HEK293 (cell line): ENCODE measurements around the gene CYB561D2.

ENCODE experiments used
- GLI2 ChIP-seq: fragments of 450-650 bp; formaldehyde crosslinking; IDR thresholded peaks from 2 replicates; pipeline ENCODE4; 2017; ENCODE audit warnings: missing biosample characterization, missing genetic modification characterization, low read depth, borderline replicate concordance
- IKZF3 ChIP-seq: fragments of 450-650 bp; IDR thresholded peaks from 2 replicates; pipeline ENCODE4 v1.5.0; 2018; ENCODE audit warnings: missing biosample characterization, mild to moderate bottlenecking, missing genetic modification characterization, moderate library complexity
- KLF8 ChIP-seq: fragments of 450-650 bp; formaldehyde crosslinking; IDR thresholded peaks from 2 replicates; pipeline ENCODE4 v1.5.1; 2016; ENCODE audit warnings: missing biosample characterization, missing genetic modification characterization
- MYNN ChIP-seq: fragments of 450-650 bp; formaldehyde crosslinking; IDR thresholded peaks from 2 replicates; pipeline ENCODE4 v1.5.1; 2016; ENCODE audit warnings: missing biosample characterization, missing genetic modification characterization, borderline replicate concordance
- PRDM1 ChIP-seq: fragments of 450-650 bp; formaldehyde crosslinking; IDR thresholded peaks from 2 replicates; pipeline ENCODE4; 2016; ENCODE audit warnings: missing biosample characterization, missing genetic modification characterization
- PRDM6 ChIP-seq: fragments of 450-650 bp; formaldehyde crosslinking; IDR thresholded peaks from 2 replicates; pipeline ENCODE4 v1.5.1; 2017; ENCODE audit warnings: missing biosample characterization, missing genetic modification characterization
- SALL2 ChIP-seq: fragments of 450-650 bp; formaldehyde crosslinking; IDR thresholded peaks from 2 replicates; pipeline ENCODE4 v1.5.0; 2017; ENCODE audit warnings: missing biosample characterization, mild to moderate bottlenecking, missing genetic modification characterization, borderline replicate concordance
- SCRT1 ChIP-seq: fragments of 450-650 bp; formaldehyde crosslinking; IDR thresholded peaks from 2 replicates; pipeline ENCODE4 v1.5.1; 2016; ENCODE audit warnings: missing biosample characterization, missing genetic modification characterization, borderline replicate concordance
- ZBTB7A ChIP-seq: fragments of 450-650 bp; formaldehyde crosslinking; IDR thresholded peaks from 2 replicates; pipeline ENCODE4 v1.5.1; 2016; ENCODE audit warnings: low read depth, missing biosample characterization, missing genetic modification characterization
- ZNF114 ChIP-seq: fragments of 450-650 bp; formaldehyde crosslinking; IDR thresholded peaks from 2 replicates; pipeline ENCODE4 v1.5.0; 2017; ENCODE audit warnings: missing biosample characterization, missing genetic modification characterization
- ZNF138 ChIP-seq: fragments of 450-650 bp; formaldehyde crosslinking; IDR thresholded peaks from 2 replicates; pipeline ENCODE4 v1.5.1; 2016; ENCODE audit warnings: missing biosample characterization, missing genetic modification characterization, borderline replicate concordance
- ZNF174 ChIP-seq: fragments of 450-650 bp; formaldehyde crosslinking; IDR thresholded peaks from 2 replicates; pipeline ENCODE4 v1.5.0; 2017; ENCODE audit warnings: missing biosample characterization, mild to moderate bottlenecking, missing genetic modification characterization
- ZNF175 ChIP-seq: fragments of 450-650 bp; formaldehyde crosslinking; IDR thresholded peaks from 2 replicates; pipeline ENCODE4 v1.5.1; 2016; ENCODE audit warnings: missing biosample characterization, missing genetic modification characterization
- ZNF19 ChIP-seq: fragments of 450-650 bp; formaldehyde crosslinking; IDR thresholded peaks from 2 replicates; pipeline ENCODE4; 2016; ENCODE audit warnings: missing biosample characterization, missing genetic modification characterization, low read depth
- ZNF223 ChIP-seq: fragments of 450-650 bp; formaldehyde crosslinking; IDR thresholded peaks from 2 replicates; pipeline ENCODE4 v1.5.1; 2016; ENCODE audit warnings: missing biosample characterization, missing genetic modification characterization
- ZNF24 ChIP-seq: fragments of 450-650 bp; formaldehyde crosslinking; IDR thresholded peaks from 2 replicates; pipeline ENCODE4 v1.5.1; 2016; ENCODE audit warnings: missing biosample characterization, missing genetic modification characterization
- ZNF248 ChIP-seq: fragments of 450-650 bp; formaldehyde crosslinking; IDR thresholded peaks from 2 replicates; pipeline ENCODE4 v1.5.1; 2017; ENCODE audit warnings: missing biosample characterization, missing genetic modification characterization
- ZNF26 ChIP-seq: fragments of 450-650 bp; formaldehyde crosslinking; IDR thresholded peaks from 2 replicates; pipeline ENCODE4 v1.5.1; 2016; ENCODE audit warnings: missing biosample characterization, missing genetic modification characterization
- ZNF302 ChIP-seq: fragments of 450-650 bp; formaldehyde crosslinking; IDR thresholded peaks from 2 replicates; pipeline ENCODE4 v1.5.1; 2016; ENCODE audit warnings: missing biosample characterization, missing genetic modification characterization, low read depth
- ZNF341 ChIP-seq: fragments of 450-650 bp; formaldehyde crosslinking; IDR thresholded peaks from 2 replicates; pipeline ENCODE4; 2016; ENCODE audit warnings: low read depth, missing biosample characterization, missing genetic modification characterization
- ZNF354C ChIP-seq: fragments of 450-650 bp; formaldehyde crosslinking; IDR thresholded peaks from 2 replicates; pipeline ENCODE4 v1.5.1; 2016; ENCODE audit warnings: missing biosample characterization, missing genetic modification characterization, low read depth, borderline replicate concordance
- ZNF404 ChIP-seq: fragments of 450-650 bp; formaldehyde crosslinking; IDR thresholded peaks from 2 replicates; pipeline ENCODE4 v1.5.1; 2017; ENCODE audit warnings: missing biosample characterization, missing genetic modification characterization
- ZNF513 ChIP-seq: fragments of 450-650 bp; IDR thresholded peaks from 2 replicates; pipeline ENCODE4 v1.5.1; 2018; ENCODE audit warnings: missing biosample characterization, missing genetic modification characterization
- ZNF529 ChIP-seq: fragments of 450-650 bp; formaldehyde crosslinking; IDR thresholded peaks from 2 replicates; pipeline ENCODE4 v1.5.1; 2017; ENCODE audit warnings: missing genetic modification characterization, missing biosample characterization; ENCODE audit not compliant: insufficient replicate concordance
- ZNF530 ChIP-seq: fragments of 450-650 bp; formaldehyde crosslinking; IDR thresholded peaks from 2 replicates; pipeline ENCODE4 v1.5.1; 2016; ENCODE audit warnings: low read depth, missing biosample characterization, missing genetic modification characterization
- ZNF544 ChIP-seq: fragments of 450-650 bp; formaldehyde crosslinking; IDR thresholded peaks from 2 replicates; pipeline ENCODE4 v1.5.0; 2017; ENCODE audit warnings: missing biosample characterization, missing genetic modification characterization
- ZNF555 ChIP-seq: fragments of 450-650 bp; formaldehyde crosslinking; conservative IDR thresholded peaks from 2 replicates; pipeline ENCODE4 v1.5.1; 2017; ENCODE audit warnings: missing biosample characterization, mild to moderate bottlenecking, missing genetic modification characterization, inconsistent platforms
- ZNF560 ChIP-seq: fragments of 450-650 bp; formaldehyde crosslinking; IDR thresholded peaks from 2 replicates; pipeline ENCODE4 v1.5.1; 2017; ENCODE audit warnings: missing biosample characterization, missing genetic modification characterization, borderline replicate concordance
- ZNF571 ChIP-seq: fragments of 450-650 bp; formaldehyde crosslinking; IDR thresholded peaks from 2 replicates; pipeline ENCODE4 v1.5.0; 2017; ENCODE audit warnings: missing biosample characterization, missing genetic modification characterization
- ZNF580 ChIP-seq: fragments of 450-650 bp; formaldehyde crosslinking; IDR thresholded peaks from 2 replicates; pipeline ENCODE4 v1.5.1; 2016; ENCODE audit warnings: missing biosample characterization, missing genetic modification characterization
- ZNF623 ChIP-seq: fragments of 450-650 bp; formaldehyde crosslinking; IDR thresholded peaks from 2 replicates; pipeline ENCODE4 v1.5.1; 2016; ENCODE audit warnings: missing biosample characterization, missing genetic modification characterization
- ZNF660 ChIP-seq: fragments of 450-650 bp; IDR thresholded peaks from 2 replicates; pipeline ENCODE4 v1.5.1; 2018; ENCODE audit warnings: missing biosample characterization, mild to moderate bottlenecking, missing genetic modification characterization
- ZNF704 ChIP-seq: fragments of 450-650 bp; formaldehyde crosslinking; IDR thresholded peaks from 2 replicates; pipeline ENCODE4 v1.5.1; 2016; ENCODE audit warnings: missing biosample characterization, missing genetic modification characterization
- ZNF747 ChIP-seq: fragments of 450-650 bp; formaldehyde crosslinking; IDR thresholded peaks from 2 replicates; pipeline ENCODE4 v1.5.1; 2016; ENCODE audit warnings: missing biosample characterization, missing genetic modification characterization
- ZNF792 ChIP-seq: fragments of 450-650 bp; formaldehyde crosslinking; IDR thresholded peaks from 2 replicates; pipeline ENCODE4 v1.5.1; 2016; ENCODE audit warnings: missing biosample characterization, missing genetic modification characterization
- ZSCAN23 ChIP-seq: fragments of 450-650 bp; formaldehyde crosslinking; IDR thresholded peaks from 2 replicates; pipeline ENCODE4 v1.5.1; 2016; ENCODE audit warnings: missing biosample characterization, missing genetic modification characterization

CYB561D2 gene

GRCh38 chr3:50358911-50359759 is 8.5 kb downstream of the CYB561D2 start, which contains the start of gene TMEM115 (continued):
- TF ChIP-seq ZNF19 (tag by site-specific recombination) (no peak), ZNF544 (tag by site-specific recombination) (no peak), ZNF555 (tag by site-specific recombination) (no peak), ZNF747 (no peak), ZNF223 (no peak), ZNF792 (tag by site-specific recombination) (no peak), ZNF660 (tag by site-specific recombination) (no peak), ZNF24 (tag by site-specific recombination) (no peak), PRDM6 (no peak), ZNF248 (tag by site-specific recombination) (no peak), SCRT1 (tag by site-specific recombination) (no peak), ZNF26 (tag by site-specific recombination) (no peak), ZBTB7A (tag by site-specific recombination) (no peak), ZNF529 (no peak), SALL2 (tag by site-specific recombination) (no peak), ZSCAN23 (tag by site-specific recombination) (no peak), ZNF114 (tag by site-specific recombination) (no peak), ZNF530 (tag by site-specific recombination) (no peak), ZNF704 (tag by site-specific recombination) (no peak), GLI2 (tag by site-specific recombination) (no peak), ZNF560 (tag by site-specific recombination) (no peak), ZNF341 (no peak), ZNF174 (no peak), PRDM1 (tag by site-specific recombination) (no peak), KLF8 (tag by site-specific recombination) (peak; percentile 26; the same call in 1 of the 2 replicates), ZNF571 (tag by site-specific recombination) (no peak), MYNN (no peak), ZNF302 (tag by site-specific recombination) (no peak), ZNF513 (no peak), ZNF354C (no peak), ZNF623 (tag by site-specific recombination) (no peak), ZNF404 (tag by site-specific recombination) (no peak), ZNF175 (tag by site-specific recombination) (no peak), ZNF138 (tag by site-specific recombination) (no peak), IKZF3 (tag by site-specific recombination) (no peak), ZNF580 (no peak)
